GM19351 (cell line): ENCODE measurements around the gene SLIT1.

Experiments
- ATAC-seq: cut with Tn5 transposase; IDR thresholded peaks from one replicate; pipeline ENCODE4 v1.9.1; 2021; ENCODE audit warnings: mild to moderate bottlenecking, moderate library complexity; ENCODE audit not compliant: unreplicated experiment

SLIT1 gene

GRCh38 chr10:97067716-97068391 is 117.9 kb downstream of the SLIT1 start:
- ATAC-seq, result no peak

GRCh38 chr10:97066877-97067555 is 118.7 kb downstream of the SLIT1 start:
- no peak for ATAC-seq

- ATAC-seq, result no peak
These were observed 119.8 kb downstream of the SLIT1 start for GRCh38 chr10:97065686-97066660.

GRCh38 chr10:97065128-97065527 is 120.6 kb downstream of the SLIT1 start:
- no peak for ATAC-seq

- no peak for ATAC-seq
These were observed 121.5 kb downstream of the SLIT1 start for GRCh38 chr10:97063983-97064837.

- no peak for ATAC-seq
These were observed 122.3 kb downstream of the SLIT1 start for GRCh38 chr10:97063271-97063982.

- no peak for ATAC-seq
These were observed 123.3 kb downstream of the SLIT1 start for GRCh38 chr10:97062456-97062855.

- no peak for ATAC-seq
These were observed 123.7 kb downstream of the SLIT1 start for GRCh38 chr10:97062046-97062445.

- no peak for ATAC-seq
These were observed 124.3 kb downstream of the SLIT1 start for GRCh38 chr10:97061423-97061822.

GRCh38 chr10:97060441-97061084 is 125.2 kb downstream of the SLIT1 start:
- no peak for ATAC-seq

GRCh38 chr10:97059872-97060205 is 125.9 kb downstream of the SLIT1 start:
- ATAC-seq, result no peak

- no peak for ATAC-seq
These were observed 126.5 kb downstream of the SLIT1 start for GRCh38 chr10:97059006-97059871.

GRCh38 chr10:97058521-97058920 is 127.2 kb downstream of the SLIT1 start:
- ATAC-seq, result no peak

GRCh38 chr10:97057491-97058235 is 128.1 kb downstream of the SLIT1 start:
- ATAC-seq, result no peak

- ATAC-seq, result no peak
These were observed 129.6 kb downstream of the SLIT1 start for GRCh38 chr10:97056003-97056630.

- no peak for ATAC-seq
These were observed 132.5 kb downstream of the SLIT1 start for GRCh38 chr10:97053276-97053675.

- ATAC-seq, result no peak
These were observed 134.7 kb downstream of the SLIT1 start for GRCh38 chr10:97050956-97051496.
